Natural killer cell (primary cell): ENCODE data around the gene OSBPL1A. TPM values are rescaled to one million over a fixed set of nuclear protein-coding genes. Genes with fewer than 3 reads are reported as not detected.

Experiments used
- ATAC-seq, 3 donors: fragments of 150-1000 bp in 2 of 3; fragments of 200-7000 bp in 1 of 3; cut with Tn5 transposase; 1 replicate in 1 of 3; 2 replicates in 2 of 3; pipeline ENCODE4 v1.10.0; 2021; ENCODE audit warnings: mild to moderate bottlenecking in 2 of 3, moderate library complexity in 2 of 3
- DNase-seq, 2 donors: peaks; one replicate each; pipeline versions ENCODE4 v3.0.0 to v3.0.0-alpha.2; 2013 to 2021; ENCODE audit warnings: mixed read lengths in 1 of 2
- H3K27ac ChIP-seq: one replicate; pipeline ENCODE4 v1.5.1; 2013; ENCODE audit warnings: mild to moderate bottlenecking, low read length
- H3K27me3 ChIP-seq: one replicate; pipeline ENCODE4 v1.6.1; 2013; ENCODE audit warnings: low read length; ENCODE audit not compliant: control insufficient read depth, insufficient read depth
- H3K36me3 ChIP-seq: one replicate; pipeline ENCODE4 v1.6.1; 2013; ENCODE audit warnings: low read length; ENCODE audit not compliant: control insufficient read depth, insufficient read depth
- H3K4me1 ChIP-seq: one replicate; pipeline ENCODE4 v1.6.1; 2013; ENCODE audit warnings: low read length; ENCODE audit not compliant: control insufficient read depth, insufficient read depth
- H3K4me3 ChIP-seq: one replicate; pipeline ENCODE4 v1.5.1; 2013; ENCODE audit warnings: low read length
- H3K9me3 ChIP-seq: one replicate; pipeline ENCODE4 v1.6.1; 2013; ENCODE audit warnings: low read length; ENCODE audit not compliant: control insufficient read depth, insufficient read depth
- H3K27ac Mint-ChIP-seq, 2 donors: one replicate each; pipeline ENCODE4 v1.8.0; 2022; ENCODE audit warnings: mild to moderate bottlenecking in 2 of 2, mixed read lengths in 2 of 2, moderate library complexity in 1 of 2
- H3K27me3 Mint-ChIP-seq, 2 donors: one replicate each; pipeline ENCODE4 v1.8.0; 2022; ENCODE audit warnings: low read depth in 2 of 2, mixed read lengths in 2 of 2
- H3K36me3 Mint-ChIP-seq: one replicate; pipeline ENCODE4 v1.8.0; 2022; ENCODE audit warnings: mixed read lengths
- H3K4me1 Mint-ChIP-seq, 2 donors: one replicate each; pipeline ENCODE4 v1.8.0; 2022; ENCODE audit warnings: mixed read lengths in 2 of 2
- H3K4me3 Mint-ChIP-seq: one replicate; pipeline ENCODE4 v1.8.0; 2022; ENCODE audit warnings: mild to moderate bottlenecking, moderate library complexity, mixed read lengths
- H3K9me3 Mint-ChIP-seq, 2 donors: one replicate each; pipeline ENCODE4 v1.8.0; 2022; ENCODE audit warnings: mixed read lengths in 2 of 2
- WGBS: methylation state at CpG from one replicate; pipeline ENCODE4 v1.1.7; 2013; ENCODE audit warnings: missing lambda C conversion rate; ENCODE audit not compliant: insufficient coverage; 5-methylcytosine and 5-hydroxymethylcytosine counted together
- intact Hi-C: fragments of 100-400 bp; cut with micrococcal nuclease; formaldehyde crosslinking; loops from one replicate; pipeline ENCODE4 v1.14.2; 2022
- total RNA-seq, 4 donors: library from RNA; stranded (reverse); fragments of 120-200 nt in 1 of 4; gene quantifications; one replicate each; pipeline versions ENCODE4 v1.2.3 to v1.2.4, GENCODE V29; 2013 to 2022
- TF ChIP-seq, protein P1 (sequence below): fragments of 200-600 bp; IDR thresholded peaks from one replicate; pipeline ENCODE4 v1.8.0; 2022; ENCODE audit warnings: antibody characterized with exemption

Gene OSBPL1A
- 10 to 100 TPM in 1 of 3 donors, 1 to 10 TPM in 2; 1.2 to 32.5 (median 1.5) TPM for total RNA-seq
- total RNA-seq (2013), result 1.7 TPM

- H3K27ac Mint-ChIP-seq, result no peak within 1 kb of the TSS
- Histone ChIP-seq H3K9me3 (no peaks in the 10 kb centered on the region), H3K27me3 (peaks cover 8% of the 10 kb centered on the region), H3K36me3 (no peaks in the 10 kb centered on the region), H3K4me3 (peak within 1 kb of the TSS; percentile 46), H3K27ac (no peak within 1 kb of the TSS), H3K4me1 (peaks cover 4% of the 10 kb centered on the region)
- H3K27me3 Mint-ChIP-seq, result peaks cover 6 to 10% of the 10 kb centered on the region in 2 donors
- DNase-seq (peak; percentile 25 to 85), ATAC-seq (peak; percentile 83 to 88 (median 86))
- peaks cover 5 to 9% of the 10 kb centered on the region in 2 donors for H3K4me1 Mint-ChIP-seq
- WGBS, result under 1% methylated on average over 52 of the region's 55 CpGs
- peak within 1 kb of the TSS; percentile 81 for H3K4me3 Mint-ChIP-seq
- TF ChIP-seq, protein P1, sequence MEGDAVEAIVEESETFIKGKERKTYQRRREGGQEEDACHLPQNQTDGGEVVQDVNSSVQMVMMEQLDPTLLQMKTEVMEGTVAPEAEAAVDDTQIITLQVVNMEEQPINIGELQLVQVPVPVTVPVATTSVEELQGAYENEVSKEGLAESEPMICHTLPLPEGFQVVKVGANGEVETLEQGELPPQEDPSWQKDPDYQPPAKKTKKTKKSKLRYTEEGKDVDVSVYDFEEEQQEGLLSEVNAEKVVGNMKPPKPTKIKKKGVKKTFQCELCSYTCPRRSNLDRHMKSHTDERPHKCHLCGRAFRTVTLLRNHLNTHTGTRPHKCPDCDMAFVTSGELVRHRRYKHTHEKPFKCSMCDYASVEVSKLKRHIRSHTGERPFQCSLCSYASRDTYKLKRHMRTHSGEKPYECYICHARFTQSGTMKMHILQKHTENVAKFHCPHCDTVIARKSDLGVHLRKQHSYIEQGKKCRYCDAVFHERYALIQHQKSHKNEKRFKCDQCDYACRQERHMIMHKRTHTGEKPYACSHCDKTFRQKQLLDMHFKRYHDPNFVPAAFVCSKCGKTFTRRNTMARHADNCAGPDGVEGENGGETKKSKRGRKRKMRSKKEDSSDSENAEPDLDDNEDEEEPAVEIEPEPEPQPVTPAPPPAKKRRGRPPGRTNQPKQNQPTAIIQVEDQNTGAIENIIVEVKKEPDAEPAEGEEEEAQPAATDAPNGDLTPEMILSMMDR, result no peak
- no peaks in the 10 kb centered on the region for H3K36me3 Mint-ChIP-seq
- no peaks in the 10 kb centered on the region for H3K9me3 Mint-ChIP-seq
- intact Hi-C loops, result no loop called here
Observed at GRCh38 chr18:24397694-24398368, at the start of gene OSBPL1A. Gene OSBPL1A (minus strand): TSS chr18:24397824. CDS start chr18:24377533, 20,291 bp downstream.

- no peaks in the 10 kb centered on the region for H3K27me3 ChIP-seq
- TF ChIP-seq, protein P1, result no peak
- Mint-ChIP-seq H3K9me3 (no peaks in the 10 kb centered on the region), H3K36me3 (peaks cover 12% of the 10 kb centered on the region), H3K4me1 (no peaks in the 10 kb centered on the region), H3K27ac (no peak overlapping the region), H3K4me3 (no peak overlapping the region), H3K27me3 (no peaks in the 10 kb centered on the region)
- intact Hi-C loops, result no loop called here
- no peaks in the 10 kb centered on the region for H3K9me3 ChIP-seq
- no peak for ATAC-seq
- no peak for DNase-seq
- no peak overlapping the region for H3K4me3 ChIP-seq
- WGBS, result no CpG with 5 or more reads among the region's 1 CpG
- H3K27ac ChIP-seq, result no peak overlapping the region
- H3K4me1 ChIP-seq, result no peaks in the 10 kb centered on the region
- H3K36me3 ChIP-seq, result peaks cover 35% of the 10 kb centered on the region
Observed at GRCh38 chr18:24446953-24447538, 49.4 kb upstream of the OSBPL1A start.

DNA sequence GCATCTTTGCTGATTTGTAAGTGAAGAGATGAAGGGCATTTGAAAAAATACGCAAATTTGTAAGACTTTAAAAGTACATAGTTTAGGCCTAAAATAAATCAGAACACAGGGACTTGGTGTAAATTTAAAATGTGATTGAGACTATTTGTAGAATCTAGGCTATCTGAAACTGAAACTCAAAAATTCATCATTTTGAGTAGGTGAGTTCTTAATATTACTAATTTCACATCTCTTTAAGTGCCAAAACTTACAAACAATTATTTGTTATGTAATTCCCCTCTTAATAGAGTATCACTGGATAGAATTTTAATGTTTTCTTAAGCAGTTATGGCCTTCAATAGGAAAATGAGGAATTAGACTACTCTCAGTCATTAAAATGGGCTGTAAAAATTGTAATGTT is 48.8 kb upstream of the OSBPL1A start:
- no peak overlapping the region for H3K4me3 ChIP-seq
- Mint-ChIP-seq H3K36me3 (peaks cover 12% of the 10 kb centered on the region), H3K9me3 (no peaks in the 10 kb centered on the region), H3K27me3 (no peaks in the 10 kb centered on the region), H3K27ac (no peak overlapping the region), H3K4me3 (no peak overlapping the region), H3K4me1 (no peaks in the 10 kb centered on the region)
- no peaks in the 10 kb centered on the region for H3K27me3 ChIP-seq
- ATAC-seq (no peak), DNase-seq (no peak)
- WGBS, result 80% methylated on average over 1 of the region's 1 CpG
- TF ChIP-seq, protein P1, result no peak
- no peaks in the 10 kb centered on the region for H3K9me3 ChIP-seq
- intact Hi-C loops, result no loop called here
- H3K4me1 ChIP-seq, result no peaks in the 10 kb centered on the region
- H3K27ac ChIP-seq, result no peak overlapping the region
- H3K36me3 ChIP-seq, result peaks cover 37% of the 10 kb centered on the region
